SJCRH30 (cell line): ENCODE measurements around the gene VSIG4. TPM values are rescaled to one million over a fixed set of nuclear protein-coding genes. Genes with fewer than 3 reads are reported as not detected.
A peak's percentile ranks its signal among the peaks of the same experiment; 100 is the strongest.
"Not testable (repeated sequence)": the region's sequence is repeated elsewhere in the genome, so short reads cannot be mapped to it uniquely, and the experiment has no call there.

Experiments used
- DNase-seq, 2 experiments: peaks; one replicate each; pipeline ENCODE4 v3.0.0-alpha.2; 2015 to 2020
- H3K27ac ChIP-seq: fragments of 250-450 bp; sonication (Bioruptor Pico); 2 replicates; pipeline ENCODE4 v1.5.1; 2020; ENCODE audit warnings: mild to moderate bottlenecking, moderate library complexity
- H3K27me3 ChIP-seq: fragments of 250-450 bp; sonication (Bioruptor Pico); 2 replicates; pipeline ENCODE4 v1.5.1; 2020; ENCODE audit warnings: mild to moderate bottlenecking, moderate library complexity
- H3K36me3 ChIP-seq: fragments of 250-450 bp; sonication (Bioruptor Pico); 2 replicates; pipeline ENCODE4 v1.5.1; 2020; ENCODE audit warnings: mild to moderate bottlenecking, moderate library complexity
- H3K4me1 ChIP-seq: fragments of 250-450 bp; sonication (Bioruptor Pico); 2 replicates; pipeline ENCODE4 v1.5.1; 2020; ENCODE audit warnings: mild to moderate bottlenecking, moderate library complexity
- H3K4me3 ChIP-seq: fragments of 250-450 bp; sonication (Bioruptor Pico); 2 replicates; pipeline ENCODE4 v1.5.1; 2020; ENCODE audit warnings: mild to moderate bottlenecking, moderate library complexity
- H3K9me3 ChIP-seq: fragments of 250-450 bp; sonication (Bioruptor Pico); replicated peaks from 2 replicates; pipeline ENCODE4 v1.5.1; 2020; ENCODE audit warnings: mild to moderate bottlenecking, moderate library complexity
- total RNA-seq: library from RNA; depleted of rRNA; stranded (reverse); fragments of >200 nt; shearing (Covaris generic); gene quantifications from 2 replicates; pipeline ENCODE4 v1.2.3, GENCODE V29; 2014; rRNA removed

VSIG4 gene
- total RNA-seq, 1 experiment from 2014 or later: not detected

GRCh38 chrX:65985922-65986588 is 53.8 kb downstream of the VSIG4 start:
- H3K36me3 ChIP-seq: no peaks in the 10 kb centered on the region
- DNase-seq: peak; percentile 34 to 70
- H3K27ac ChIP-seq: no peak overlapping the region
- H3K4me3 ChIP-seq: no peak overlapping the region
- H3K27me3 ChIP-seq: no peaks in the 10 kb centered on the region
- H3K4me1 ChIP-seq: no peaks in the 10 kb centered on the region
- H3K9me3 ChIP-seq: no peaks in the 10 kb centered on the region

DNA sequence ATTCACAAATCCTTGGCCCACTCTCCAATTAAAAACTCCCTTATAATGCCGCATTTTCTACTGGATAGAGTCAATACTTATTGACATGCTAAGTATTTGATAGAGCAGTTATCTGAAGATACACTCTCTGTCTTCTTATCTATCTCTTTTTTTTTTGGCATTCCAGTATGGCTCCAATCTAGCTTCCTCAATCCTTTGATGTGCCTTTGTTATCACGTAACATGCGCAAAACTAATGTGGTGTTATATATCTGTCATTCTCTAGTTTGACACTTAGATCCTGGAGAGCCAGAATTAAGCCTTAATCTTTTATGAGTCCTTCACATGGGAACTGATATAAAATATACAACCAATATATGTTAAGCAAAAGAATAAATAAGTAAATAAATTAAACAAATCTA is 54.7 kb downstream of the VSIG4 start:
- DNase-seq: no peak
- Histone ChIP-seq H3K27me3 (no peaks in the 10 kb centered on the region), H3K27ac (no peak overlapping the region), H3K4me3 (no peak overlapping the region), H3K4me1 (no peaks in the 10 kb centered on the region), H3K9me3 (no peaks in the 10 kb centered on the region), H3K36me3 (no peaks in the 10 kb centered on the region)

DNA sequence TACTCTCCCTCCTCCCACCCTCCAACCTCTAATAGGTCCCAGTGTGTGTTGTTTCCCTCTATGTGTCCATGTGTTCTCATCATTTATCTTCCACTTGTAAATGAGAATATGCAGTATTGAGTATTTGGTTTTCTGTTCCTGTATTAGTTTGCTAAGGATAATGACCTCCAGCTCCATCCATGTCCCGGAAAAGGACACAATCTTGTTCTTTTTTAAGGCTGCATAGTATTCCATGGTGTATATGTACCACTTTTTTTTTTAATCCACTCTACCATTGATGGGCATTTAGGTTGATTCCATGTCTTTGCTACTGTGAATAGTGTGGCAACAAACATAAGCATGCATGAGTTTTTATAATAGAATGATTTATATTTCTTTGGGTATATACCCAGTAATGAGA is 62.7 kb downstream of the VSIG4 start:
- not testable (repeated sequence) for H3K27ac ChIP-seq, DNase-seq, H3K4me1 ChIP-seq, H3K4me3 ChIP-seq, H3K9me3 ChIP-seq, H3K36me3 ChIP-seq, H3K27me3 ChIP-seq

DNA sequence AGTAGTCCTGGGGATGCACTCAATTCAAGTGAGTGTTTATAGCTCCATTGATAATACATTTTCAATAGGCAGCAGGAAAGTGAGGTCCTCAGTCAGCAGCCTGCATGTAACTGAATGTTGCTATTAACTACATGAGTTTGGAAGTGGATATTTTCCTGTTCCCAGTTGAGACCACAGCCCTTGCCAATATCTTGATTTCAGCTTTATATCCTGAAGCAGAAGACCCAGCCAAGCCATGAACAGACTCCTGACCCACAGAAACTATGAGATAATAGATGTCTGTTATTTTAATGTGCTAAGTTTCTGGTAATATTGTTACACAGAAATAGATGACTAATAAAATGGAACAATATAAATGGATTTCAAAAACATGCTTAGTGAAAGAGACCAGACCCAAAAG is 63.7 kb downstream of the VSIG4 start:
- Histone ChIP-seq H3K36me3 (no peaks in the 10 kb centered on the region), H3K4me1 (no peaks in the 10 kb centered on the region), H3K9me3 (no peaks in the 10 kb centered on the region), H3K27ac (no peak overlapping the region), H3K27me3 (no peaks in the 10 kb centered on the region), H3K4me3 (no peak overlapping the region)
- DNase-seq: no peak

GRCh38 chrX:65975161-65975751 is 64.6 kb downstream of the VSIG4 start:
- H3K27me3 ChIP-seq, H3K4me3 ChIP-seq, H3K36me3 ChIP-seq, H3K27ac ChIP-seq, H3K9me3 ChIP-seq, H3K4me1 ChIP-seq, DNase-seq: not testable (repeated sequence)

Other genes starting within 250 kb of the VSIG4 start
- 0.10 and 0.30 TPM in 2 replicates for gene HEPH, start 124.2 kb upstream of the VSIG4 start, total RNA-seq